GM19240 (cell line): ENCODE data around the gene TMEM26.

Source experiments
- DNase-seq: peaks from one replicate; pipeline ENCODE4 v3.0.0; 2011; ENCODE audit warnings: low spot score; ENCODE audit not compliant: insufficient read length

TMEM26 gene

DNA sequence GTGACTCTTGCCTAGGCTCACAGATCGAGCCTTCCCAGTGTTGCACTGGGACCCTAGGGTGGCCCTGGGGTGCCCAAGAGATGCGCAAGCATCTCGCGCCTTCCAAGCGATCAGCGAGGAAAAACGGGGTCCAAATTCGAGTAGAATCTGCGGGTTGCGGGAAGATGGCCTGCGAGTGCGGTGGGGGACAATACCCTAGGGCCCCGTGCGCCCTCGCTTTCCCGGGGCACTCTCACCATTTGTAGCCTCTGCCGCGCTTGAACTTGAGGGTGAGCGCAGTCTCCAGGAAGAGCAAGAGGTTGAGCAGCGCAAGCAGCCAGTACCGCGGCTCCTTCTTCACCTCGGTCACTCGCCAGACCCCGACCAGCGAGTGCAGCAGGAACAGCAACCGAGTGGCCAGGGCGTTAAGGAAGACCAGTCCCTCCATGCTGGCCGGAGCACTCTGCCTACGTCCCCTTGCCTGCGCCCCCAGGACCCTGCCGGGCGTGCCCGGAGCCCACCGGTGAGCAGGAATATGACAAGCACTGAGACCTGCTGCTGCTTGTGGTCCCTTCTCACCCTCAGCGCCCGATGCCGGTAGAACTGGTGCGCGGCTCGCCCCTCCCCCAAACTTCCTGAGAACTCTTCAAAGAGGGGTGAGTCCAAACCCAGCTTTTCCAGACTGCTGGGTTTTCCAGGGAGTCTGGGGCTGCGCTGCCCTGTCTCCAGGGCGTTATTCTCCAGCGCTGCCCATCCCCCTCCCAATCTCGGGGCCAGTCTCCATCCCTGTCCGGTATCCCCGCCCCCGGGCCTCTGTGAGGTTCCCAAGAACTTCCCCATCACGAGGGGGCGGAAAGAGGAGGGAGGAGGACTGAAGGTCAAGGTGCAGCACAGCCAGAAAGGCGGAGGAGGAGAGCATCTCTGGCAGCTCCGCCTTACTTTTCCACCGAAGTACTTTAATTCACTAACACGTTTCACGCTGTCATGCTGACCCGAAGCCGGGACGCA lies at the start of gene TMEM26:
Gene TMEM26 (minus strand): TSS at position 727 of the 987 bp plus-strand sequence. CDS start 300 bp downstream, at position 427.
- no peak for DNase-seq

DNA sequence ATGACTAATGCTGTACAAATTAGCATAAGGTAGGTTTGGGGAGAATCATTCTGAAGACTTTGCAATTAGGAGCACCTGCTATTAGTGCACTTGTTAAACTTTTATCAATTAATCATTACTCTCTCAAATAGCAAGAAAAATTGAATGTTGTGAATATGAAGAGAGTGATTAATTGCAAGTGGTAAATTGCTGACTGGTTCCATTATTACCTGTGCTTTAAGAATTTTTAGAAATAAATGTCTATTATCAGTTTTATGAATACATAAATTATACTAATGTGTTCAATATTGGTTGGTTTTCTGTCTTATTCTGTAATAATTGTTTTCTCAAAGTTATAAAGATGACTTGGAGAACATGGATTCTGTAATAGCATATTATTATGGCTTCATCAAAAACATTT lies 47.3 kb upstream of the TMEM26 start:
- no peak for DNase-seq

DNA sequence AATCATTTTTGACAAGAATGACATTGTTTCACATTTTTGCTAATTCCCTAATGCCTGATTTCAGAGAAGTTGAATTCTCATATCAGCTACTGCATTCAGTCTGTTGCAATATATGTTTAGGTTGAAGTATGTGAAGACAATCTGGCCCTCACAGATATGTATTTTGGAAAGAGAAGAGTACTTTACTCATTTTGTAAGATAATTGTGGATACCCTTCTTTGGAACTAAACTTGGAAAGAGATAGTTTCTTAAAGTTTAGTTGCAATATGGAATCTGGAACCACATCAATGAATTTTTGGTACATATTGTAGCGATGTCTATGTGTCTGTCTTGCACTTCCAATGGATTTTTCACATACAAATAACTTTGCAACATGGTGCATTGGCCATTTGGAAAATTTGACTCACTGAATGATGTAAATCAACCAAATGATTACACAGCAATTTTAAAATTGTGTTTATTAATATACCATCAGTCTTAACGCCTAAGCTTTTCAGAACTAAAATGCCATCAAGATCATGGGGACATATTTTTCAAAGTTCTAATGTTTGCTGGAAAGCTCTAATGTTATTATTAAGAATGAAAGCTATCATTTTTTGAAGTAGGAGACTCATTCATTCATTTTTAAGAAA lies 39.3 kb upstream of the TMEM26 start:
- DNase-seq: no peak

DNA sequence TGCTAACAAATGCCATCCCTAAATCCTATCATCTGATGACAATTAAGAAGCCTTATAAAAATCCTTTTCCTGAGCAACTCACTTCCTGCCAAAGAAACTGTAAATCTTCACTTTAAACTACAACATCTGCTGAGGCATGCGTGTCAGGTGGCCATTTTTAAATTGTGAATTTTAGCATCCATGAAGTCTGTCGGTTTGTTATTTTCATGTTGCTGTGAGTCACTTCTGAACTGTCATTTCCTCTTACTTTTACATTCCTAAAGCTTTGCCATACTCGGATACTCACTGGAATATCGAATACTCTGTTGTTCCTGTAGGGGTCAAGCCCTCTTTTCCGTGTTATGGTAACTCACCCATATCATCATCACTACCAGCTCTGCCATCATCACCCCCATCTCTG lies 34.3 kb upstream of the TMEM26 start:
- no peak for DNase-seq

DNA sequence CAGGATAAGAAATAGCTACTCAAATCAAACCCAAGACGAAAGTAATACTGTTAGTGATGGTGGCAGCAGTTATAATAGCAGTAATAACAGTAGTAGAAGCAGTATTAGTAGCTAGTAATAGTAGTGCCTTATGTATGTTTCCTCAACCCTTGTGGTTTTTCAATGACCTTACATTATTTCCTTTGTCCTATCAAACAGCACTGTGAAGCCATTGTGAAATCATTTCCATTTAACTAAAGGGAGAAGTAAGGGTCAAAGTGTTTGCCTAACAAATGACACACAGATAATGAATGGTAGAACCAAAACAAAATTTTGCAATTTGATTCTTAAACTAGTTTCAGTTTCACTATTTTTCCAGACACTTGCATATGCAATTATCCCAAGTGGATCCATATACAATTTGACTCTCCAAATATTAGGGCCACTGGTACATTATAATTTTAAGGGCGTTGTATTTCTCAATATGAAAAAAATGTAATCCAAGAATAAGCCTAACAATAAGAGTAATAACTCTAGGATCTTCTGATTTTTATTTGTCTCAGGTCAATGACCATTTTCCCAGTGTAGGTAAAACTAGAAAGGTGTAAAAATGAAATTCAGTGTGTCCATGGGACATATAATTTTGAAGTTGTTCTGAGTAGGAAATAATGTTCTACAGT lies 33.7 kb upstream of the TMEM26 start:
- no peak for DNase-seq

- DNase-seq: no peak
Measured at GRCh38 chr10:61486251-61486650, 33.1 kb upstream of the TMEM26 start.

GRCh38 chr10:61481597-61481996 lies 28.4 kb upstream of the TMEM26 start:
- no peak for DNase-seq

DNA sequence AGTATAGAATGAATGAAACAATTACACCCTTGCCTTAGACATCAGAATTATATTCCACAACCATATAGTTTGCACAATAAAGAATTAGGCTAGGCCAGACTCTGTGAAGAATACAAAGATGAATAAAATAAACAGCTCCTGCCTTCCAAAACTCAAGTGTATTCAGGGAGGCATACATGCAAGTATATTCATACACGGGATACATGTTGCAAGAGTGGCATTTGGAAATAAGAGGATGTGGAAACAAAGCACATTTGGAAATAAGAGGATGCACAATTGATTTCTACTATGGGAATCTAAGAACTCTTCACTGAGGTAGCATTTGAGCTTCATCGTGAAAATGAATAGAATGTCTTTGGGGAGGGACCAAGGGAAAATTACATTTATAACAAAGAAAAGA lies 27.0 kb upstream of the TMEM26 start:
- no peak for DNase-seq

- DNase-seq: no peak
Measured at GRCh38 chr10:61478621-61479312, 25.6 kb upstream of the TMEM26 start.

DNA sequence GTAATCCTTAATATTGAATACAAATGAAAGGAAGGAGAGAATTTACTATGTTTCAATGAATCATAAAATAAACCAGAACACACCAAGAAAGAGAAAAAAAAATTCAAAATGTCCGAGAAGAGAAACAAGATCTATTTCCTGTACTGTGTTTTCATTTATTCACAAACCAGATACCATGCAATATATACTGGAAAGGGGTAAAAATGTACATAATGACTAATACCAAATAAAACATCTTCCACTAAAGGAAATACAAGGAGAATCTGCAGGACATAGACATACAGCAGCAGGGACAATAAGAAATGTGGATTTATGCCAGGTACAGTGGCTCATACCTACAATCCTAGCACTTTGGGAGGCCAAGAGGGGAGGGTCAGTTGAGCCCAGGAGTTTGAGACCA lies 24.3 kb upstream of the TMEM26 start:
- no peak for DNase-seq

GRCh38 chr10:61476529-61476928 lies 23.3 kb upstream of the TMEM26 start:
- no peak for DNase-seq

GRCh38 chr10:61475449-61475873 lies 22.3 kb upstream of the TMEM26 start:
- no peak for DNase-seq

- DNase-seq: no peak
Measured at GRCh38 chr10:61472090-61472674, 19.0 kb upstream of the TMEM26 start.

DNA sequence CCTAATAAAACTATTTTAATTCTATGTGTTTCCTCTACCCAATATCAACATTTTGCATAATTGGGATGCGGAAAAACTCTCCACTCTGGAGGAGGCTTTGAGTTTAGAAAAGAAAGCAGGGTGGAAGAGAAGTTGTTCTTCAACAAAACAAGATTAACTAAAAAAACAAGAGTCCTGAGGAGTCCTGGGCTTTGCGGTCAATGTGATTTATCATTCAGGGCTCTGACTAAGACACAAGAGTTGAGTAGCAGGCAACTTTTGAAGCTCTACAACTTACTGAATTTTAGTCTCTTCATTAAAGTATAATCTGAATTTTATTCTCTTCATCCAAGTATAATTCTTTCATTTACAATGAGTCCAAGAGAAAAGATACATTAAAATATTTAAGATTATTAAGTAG lies 18.3 kb upstream of the TMEM26 start:
- DNase-seq: no peak

DNA sequence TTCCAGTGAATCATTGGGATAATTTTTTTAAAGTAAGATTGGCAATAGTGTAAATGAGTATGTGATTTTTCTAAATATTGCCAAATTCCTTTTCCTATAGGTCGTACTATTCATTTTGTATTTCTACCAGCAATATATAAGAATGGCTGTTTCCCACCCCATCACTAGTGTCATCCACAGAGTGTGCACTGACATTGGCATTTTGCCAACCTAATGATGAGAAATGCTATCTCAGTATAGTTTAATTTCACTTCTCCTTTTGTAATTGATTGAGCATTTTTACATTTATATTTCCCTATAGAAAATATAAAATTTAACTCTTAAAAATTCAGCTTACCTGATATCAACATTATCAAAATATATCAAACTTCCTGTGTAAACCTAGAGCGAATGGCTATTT lies 17.6 kb upstream of the TMEM26 start:
- no peak for DNase-seq

- no peak for DNase-seq
Measured at GRCh38 chr10:61465901-61466632, 12.9 kb upstream of the TMEM26 start.

- no peak for DNase-seq
Measured at GRCh38 chr10:61465171-61465496, 12.0 kb upstream of the TMEM26 start.

- no peak for DNase-seq
Measured at GRCh38 chr10:61464461-61465170, 11.4 kb upstream of the TMEM26 start.

DNA sequence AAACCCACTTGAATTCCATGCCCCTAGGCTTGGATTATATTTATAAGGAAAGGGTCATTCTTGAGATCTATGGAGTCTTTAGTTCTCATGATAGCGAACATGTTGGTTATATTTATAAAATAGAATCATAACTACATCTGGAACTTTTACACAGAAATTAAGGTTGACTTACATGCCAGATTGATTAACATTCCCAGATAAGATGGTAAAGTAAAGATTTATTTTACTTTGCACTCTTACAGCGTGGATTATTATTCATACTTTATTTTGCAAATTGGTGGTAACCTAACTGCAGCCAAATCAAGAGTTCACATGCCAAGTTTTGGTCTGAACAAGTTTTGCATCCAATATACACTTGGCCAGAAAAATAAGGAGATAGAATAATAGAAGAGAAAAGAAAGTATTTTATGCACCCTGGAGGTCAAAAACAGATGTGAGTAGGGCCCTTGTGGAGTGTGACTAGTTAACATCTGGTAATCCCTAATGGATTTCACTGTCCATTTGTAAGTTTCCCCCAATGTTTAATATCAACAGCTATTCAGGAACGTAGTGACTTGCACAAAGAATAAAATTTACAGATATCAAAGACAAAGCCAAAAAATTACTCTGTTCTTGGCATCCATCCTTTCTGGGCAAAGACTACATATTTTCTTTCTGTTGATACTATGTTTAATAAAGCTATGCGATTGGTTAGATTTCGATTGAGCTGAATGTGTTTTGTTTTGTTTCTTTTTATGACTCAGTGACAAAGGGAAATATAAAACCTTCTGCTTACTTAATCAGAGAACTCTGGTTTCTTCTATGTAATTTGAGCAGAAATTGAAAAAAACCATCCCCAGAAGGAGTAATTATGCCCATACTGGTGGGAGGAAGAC lies 10.1 kb upstream of the TMEM26 start:
- no peak for DNase-seq
